Stimulated activated CD8-positive, alpha-beta memory T cell treated with anti-CD3 and anti-CD28 coated beads, Interleukin-7, amount 100 ng/mL, for 48 hours (primary cell): ENCODE measurements around the gene DNAAF8.

Experiments
- DNase-seq, 2 donors: peaks; one replicate each; pipeline ENCODE4 v3.0.0-alpha.2; 2020; ENCODE audit warnings: low read depth in 1 of 2; ENCODE audit errors: extremely low read depth in 1 of 2

The DNAAF8 gene

DNA sequence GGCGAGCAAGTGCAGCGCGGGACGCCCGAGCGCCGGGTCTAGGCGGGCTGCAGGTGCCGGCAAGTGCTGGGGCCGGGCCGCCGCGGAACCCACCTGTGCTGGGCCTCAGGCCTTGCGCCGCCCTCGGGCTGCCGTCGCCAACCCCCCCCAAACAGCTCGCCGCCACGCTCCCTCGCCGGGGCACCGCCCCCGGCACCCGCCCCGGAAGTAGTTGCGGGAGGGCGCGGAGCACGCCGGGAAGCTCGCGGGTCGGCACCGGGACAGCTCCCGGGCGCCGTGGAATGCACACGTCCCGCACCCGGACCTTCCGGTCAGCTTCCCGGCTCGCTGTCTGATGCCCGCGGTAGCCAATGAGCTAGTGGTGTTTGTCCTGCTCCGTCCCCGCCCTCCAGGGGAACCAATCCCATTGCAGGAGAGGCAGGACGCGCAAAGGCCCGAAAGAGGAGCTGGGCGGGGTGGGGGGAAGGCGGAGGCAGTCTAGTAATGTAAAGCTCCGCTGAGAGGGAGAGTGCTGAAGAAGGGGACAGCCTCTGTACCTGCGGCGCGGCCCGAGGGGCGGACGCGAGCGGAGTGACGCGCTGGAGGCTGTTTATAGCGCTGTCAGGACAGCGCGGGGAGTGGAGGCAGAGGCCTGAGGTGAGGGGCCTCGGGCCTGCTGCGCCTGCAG is at the start of gene DNAAF8, which contains the start of gene ANKS3:
TSS of gene DNAAF8 (plus strand) at position 475 of the 667 bp plus-strand sequence. CDS start 1,978 bp downstream, outside the sequence.
TSS of gene ANKS3 (minus strand) at position 209 of the 667 bp plus-strand sequence. CDS start 4,122 bp downstream, outside the sequence.
- DNase-seq: peak; percentile 66 to 80

DNA sequence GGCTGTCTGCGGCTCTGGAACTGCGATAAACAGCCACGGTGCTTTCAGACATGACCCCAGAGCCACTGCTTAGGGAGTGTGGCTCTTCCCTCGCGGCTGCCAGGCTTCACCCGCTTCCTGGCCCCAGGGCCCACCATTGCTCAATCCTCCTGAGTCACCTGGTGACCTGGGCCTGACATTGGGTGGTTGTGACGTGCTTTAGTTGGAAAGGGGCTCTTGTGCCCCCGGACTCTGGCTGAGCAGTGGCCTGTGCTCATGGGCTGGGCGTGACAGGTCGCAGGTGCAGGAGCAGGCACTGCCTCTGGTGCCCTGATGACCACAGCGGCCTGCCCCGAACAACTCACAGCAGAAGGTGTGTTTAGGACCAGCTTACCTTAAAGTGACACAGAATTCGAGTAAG is 49.6 kb upstream of the DNAAF8 start:
- DNase-seq: no peak

DNA sequence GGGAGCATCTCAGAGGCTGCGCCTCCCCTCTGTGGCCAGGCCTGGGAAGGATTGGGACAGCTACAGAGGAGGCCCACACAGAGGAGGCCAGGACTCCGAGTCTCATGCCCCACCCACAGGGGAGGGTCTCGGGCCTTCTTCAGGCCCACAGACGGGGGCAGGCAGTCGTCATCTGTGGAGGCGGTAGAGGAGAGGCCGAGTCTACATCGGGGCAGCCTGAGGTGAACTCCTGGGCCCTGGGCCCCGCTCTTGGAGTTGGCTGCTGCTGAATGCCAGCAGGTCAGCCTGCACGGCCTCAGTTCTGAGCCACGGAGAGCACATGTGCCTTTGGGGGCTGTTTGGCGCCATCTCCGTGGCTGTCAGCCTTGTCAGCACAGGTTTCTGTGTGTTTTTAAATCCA is 49.0 kb upstream of the DNAAF8 start:
- no peak for DNase-seq

DNA sequence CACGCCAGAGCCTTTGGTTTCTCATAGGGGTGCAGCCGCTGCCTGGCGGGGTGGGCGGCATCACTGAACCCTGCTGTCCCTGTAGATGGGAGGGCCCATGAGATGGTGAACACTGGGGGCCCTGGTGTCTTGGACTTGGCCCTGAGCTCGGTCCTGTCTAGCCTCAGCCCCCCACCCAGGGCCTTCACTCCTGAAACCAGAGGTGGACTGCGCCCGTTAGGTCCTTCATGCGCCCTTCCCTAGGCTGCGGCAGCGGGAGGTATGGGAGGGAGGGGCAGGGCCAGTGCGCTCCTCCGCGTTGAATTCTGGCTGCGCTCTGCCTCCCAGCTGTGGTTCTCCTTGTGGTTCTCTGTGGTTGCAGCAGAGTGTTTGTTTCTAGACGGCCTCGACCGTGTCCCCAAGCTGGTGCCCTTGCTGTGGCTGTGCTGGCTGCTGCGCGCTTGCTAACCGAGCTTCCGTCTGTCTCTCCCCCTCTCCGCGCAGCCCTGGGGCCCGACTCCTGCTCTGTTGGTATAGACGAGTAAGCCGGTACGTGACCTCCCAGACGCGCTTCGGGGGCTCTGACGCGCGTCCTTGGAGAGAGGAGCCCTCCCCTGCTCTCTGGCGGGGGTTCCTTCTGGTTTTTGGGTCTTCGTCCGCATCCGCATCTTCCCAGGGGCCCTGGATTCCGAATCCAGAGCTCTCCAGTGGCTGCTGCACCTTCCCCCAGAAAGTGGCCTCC is 48.4 kb upstream of the DNAAF8 start:
- no peak for DNase-seq

DNA sequence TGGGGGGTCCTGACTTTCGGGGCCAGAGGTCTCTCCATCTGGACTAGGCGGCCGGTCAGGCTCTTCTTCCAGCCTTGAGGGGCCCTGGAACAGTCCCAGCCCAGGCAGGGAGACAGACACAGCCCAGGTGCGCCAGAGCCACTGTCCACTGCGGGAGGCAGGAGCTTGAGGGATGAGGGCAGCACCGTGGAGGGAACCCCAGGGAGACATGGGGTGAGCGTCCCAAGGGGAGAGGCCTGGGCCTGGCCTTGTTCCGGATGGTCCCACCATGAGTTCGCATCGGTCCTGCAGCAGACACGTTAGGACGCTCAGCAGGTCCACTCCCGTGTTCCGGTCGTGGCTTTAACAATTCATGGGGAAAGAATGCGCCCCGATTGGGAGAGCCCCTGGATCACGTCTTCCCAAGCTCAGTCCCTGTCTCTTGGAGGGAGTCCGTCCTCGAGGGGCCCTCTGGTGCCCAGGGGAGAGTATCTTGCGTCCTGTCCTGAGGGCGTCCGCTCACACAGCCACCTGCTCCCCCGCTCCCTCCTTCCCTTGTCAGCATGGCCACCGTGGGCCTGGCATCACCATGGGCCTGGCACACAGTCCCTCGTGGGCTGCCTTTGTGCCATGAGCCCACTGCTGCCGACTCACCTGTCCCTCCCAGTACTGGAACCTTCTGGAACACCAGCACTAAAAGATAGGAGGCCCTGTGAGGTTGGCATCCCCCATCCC is 47.7 kb upstream of the DNAAF8 start:
- no peak for DNase-seq

DNA sequence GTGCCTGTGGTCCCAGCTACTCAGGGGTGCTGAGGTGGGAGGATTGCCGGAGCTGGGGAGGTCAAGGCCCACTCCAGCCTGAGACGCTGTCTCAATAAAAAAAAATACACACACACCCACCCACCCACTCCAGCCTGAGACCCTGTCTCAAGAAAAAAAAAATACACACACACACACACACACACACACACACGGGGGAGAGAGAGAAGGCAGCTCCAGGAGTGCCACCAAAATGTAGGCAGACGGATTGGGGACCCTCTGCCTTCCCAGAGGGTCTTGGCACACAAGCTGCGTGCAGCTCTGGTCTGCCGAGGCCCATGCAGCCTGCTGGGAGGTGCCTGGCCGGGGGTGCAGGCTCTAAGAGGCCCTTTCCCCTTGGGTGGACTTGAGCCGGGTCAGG is 46.9 kb upstream of the DNAAF8 start:
- DNase-seq: no peak

DNA sequence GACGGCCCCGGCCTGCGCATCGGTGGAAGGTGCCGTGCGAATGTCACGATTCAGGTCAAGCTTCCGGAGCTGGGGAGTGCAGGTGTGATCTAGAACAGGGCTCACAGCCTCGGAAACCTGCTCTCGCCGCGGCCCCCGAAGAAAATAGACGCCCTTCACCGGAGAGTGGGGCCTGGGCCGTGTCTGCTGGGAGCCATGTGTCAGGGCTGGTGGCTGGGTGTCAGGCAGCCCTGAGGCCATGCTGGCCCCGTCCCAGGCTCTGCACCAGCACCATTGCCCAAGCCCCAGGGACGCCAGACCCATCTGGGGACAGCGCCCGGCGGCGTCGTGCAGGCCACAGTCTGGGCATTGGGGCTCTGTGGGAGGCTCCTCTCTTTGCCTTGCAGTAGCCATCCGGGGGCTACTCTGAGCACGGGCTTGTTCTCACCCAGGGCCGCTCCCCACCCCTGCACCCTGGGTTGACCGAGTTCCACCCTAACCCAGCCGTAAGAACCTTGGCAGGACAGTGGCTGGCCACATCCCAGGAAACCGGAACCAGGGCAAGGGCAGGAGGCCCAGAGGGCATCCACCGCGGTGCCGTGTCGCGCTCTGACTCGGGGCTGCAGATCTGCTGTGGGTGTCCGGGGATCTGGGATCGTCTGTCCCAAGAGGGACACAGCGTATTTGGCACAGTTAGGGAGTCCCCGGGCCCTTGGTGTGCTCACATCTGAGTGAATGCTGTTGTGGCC is 46.2 kb upstream of the DNAAF8 start:
- DNase-seq: no peak

DNA sequence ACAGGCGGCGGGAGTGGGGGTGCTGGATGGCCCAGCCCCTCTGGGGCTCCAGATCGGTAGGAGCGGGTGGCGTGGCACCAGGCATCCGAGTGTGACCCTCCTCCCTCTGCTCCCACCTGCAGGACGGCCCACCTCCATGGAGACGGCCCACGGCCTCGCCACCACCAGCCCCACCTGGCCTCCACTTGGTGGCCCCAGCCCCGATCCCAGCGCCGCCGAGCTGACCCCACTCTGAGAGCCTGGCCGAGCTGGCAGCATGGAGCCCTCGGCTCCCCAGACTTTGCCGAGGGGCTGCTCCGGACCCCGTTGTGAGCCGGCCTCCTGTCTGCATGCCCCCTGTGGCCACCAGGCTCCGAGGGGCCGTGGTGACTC is 45.7 kb upstream of the DNAAF8 start:
- DNase-seq: no peak

DNA sequence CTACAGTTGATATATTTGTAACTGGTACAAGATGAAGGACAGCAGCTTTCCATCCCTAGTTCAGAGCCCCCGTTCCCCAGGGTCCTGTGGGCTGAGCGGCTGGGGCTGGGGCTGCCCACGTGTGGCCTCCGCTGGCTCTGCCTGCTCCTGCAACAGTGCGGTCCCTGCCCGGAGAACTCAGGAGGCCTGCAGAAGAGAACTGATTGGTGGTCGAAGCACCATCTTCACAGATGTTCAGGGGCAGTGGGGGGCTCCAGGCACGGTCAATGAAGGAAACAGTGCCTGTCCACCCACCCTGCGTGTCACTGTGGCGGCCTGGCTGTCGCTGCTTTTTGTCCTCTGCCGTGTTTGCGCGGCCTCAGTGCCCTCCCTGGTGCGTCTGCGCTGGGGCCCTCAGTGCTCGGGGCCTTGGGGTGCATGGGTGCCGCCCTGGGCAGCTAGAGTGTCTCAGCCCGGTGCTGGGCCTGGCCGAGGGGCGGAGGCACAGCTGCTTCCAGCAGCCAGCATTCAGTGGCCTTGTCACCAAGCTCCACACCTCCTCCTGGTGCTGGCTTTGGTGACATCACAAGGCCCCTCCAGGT is 45.2 kb upstream of the DNAAF8 start:
- DNase-seq: no peak

DNA sequence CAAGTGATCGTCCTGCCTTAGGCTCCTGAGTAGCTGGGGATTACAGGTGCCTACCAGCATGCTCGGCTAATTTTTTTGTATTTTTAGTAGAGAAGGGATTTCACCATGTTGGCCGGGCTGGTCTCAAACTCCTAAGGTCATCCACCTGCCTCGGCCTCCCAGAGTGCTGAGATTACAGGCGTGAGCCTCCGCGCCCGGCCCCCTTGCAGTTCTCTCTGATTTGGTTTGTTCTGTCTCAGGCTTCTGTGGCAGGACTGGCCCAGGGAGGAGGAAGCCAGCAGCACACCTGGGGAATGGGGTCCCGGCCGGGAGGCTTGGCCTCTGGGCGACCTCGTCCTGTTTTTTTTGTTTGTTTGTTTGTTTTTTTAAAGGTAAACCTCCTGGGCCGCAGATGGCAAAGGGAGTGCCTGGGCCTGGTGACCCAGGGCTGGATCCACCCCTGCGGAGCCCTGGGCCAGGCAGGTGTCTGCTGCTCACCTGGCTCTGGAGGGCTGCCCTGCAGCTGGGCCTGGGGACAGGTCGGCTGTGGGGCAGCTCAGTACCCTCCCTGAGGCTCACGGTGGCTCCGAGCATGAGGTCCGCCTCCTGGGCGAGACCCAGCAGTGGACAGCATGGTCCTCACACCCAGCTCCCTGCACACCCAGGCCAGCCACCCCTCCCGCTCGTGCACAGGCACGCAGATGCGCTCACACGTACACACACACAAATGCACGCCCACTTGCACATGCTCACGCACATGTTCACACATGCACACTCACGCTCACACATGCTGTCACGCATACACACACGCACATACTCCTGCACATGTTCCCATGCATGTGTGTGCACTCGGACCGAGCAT is 44.3 kb upstream of the DNAAF8 start:
- no peak for DNase-seq

DNA sequence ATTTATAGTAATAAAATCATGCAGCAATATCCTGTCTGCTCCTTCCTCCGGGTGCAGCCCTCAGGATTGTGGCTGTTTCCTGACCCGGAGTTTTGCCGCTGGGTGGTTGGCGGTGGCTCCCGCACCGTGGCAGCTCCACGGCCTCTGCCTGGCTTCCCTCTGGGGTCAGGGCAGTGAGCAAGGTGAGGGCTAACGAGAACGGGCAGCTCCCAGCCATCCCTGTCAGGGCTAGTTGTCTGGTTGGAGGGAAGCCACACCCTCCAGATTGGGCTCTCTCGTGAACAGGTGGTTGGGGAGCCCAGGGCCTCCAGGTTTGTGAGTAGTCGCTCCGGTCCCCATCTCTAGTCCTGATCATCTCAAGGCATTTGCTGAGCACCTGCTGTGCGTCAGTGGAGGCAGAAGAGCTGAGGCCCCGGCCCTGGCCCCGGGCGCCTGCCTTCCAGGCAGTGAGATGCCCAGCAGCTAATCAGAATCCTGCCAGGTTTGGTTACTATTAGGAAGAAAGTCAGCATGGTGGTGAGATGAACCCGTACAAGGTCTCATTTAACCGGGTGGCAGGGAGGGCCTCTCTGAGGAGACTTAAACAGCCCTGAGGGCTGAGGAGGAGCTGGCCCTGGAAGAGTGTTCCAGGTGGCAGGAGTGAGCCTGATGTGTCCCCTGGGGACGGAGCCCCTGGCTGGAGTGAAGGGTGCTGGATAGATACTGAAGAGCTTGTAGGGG is 43.2 kb upstream of the DNAAF8 start:
- no peak for DNase-seq

DNA sequence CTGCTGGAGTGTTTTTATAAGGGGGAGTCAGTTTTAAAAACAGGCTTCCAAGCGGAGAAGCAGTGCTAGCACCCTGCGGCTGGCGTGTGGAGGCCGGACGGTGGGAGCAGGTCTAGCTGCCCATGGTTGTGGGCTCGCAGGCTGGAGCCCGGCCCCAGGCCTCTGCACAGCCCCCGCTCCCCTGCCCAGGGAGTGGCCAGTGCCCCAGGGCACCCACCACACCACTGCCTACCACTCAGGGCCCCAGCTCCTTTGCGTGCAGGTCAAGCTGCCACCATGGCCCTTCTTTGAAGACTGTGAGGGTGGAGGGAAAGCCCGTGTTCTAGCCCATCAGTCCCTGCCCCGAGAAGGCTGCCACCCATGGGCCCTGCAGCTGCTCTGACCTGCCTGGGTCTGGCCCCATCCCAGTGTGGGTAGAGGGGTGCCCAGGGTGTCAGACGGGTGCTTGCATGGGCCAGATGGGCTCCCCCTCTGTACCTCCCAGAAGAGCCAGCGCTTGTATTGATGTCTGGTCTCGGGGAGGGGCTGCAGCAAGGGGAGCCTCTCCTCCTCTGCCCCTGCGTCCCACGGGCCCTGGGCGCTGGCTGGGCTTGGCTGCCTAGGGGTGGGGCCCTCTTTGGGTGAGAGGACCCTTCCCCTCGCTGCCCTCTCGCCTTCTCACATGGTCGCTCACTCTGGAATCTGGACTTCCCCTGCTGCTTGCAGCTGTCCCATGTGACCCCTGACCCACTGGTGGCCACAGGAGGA is 42.5 kb upstream of the DNAAF8 start:
- no peak for DNase-seq

DNA sequence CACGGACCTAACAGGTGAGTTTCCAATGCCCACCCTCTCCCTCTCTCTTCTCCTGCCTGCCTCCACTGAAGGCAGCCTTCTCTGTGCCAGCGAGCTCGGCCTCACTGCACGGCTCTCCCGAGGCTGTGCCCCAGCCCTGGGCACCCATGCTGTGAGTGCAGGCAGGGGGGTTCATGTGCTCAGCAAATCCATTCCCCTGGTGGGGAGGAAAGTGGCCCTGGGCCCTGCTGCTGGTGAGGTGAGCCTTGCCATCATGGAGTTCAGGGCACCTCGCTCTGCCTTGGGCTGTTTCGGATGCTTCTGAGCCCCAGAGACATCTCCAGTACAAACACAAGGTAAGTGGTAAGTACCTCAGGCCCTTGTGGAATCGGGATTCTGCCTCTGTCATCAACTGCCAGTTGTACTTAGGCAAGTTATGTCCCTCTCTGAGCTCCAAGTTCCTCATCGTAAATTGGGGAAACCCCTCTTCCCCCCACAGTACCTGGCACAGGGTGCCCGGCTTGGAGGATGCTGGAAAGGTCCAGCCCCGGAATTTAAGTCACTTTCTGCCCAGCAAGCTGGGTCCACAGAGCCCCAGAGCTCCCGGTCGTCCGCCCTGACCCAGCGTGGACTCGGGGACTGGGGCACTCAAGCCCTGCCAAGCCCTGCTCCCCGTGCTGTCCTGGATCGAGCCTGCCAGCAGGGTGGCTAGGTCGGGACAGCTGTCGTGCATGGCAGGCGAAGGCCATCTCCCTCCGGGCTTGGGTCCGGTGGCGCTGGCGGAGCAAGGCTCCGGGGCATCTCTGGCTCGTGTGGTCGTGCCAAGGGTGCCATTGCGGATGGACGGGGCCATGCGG is 41.7 kb upstream of the DNAAF8 start:
- no peak for DNase-seq

DNA sequence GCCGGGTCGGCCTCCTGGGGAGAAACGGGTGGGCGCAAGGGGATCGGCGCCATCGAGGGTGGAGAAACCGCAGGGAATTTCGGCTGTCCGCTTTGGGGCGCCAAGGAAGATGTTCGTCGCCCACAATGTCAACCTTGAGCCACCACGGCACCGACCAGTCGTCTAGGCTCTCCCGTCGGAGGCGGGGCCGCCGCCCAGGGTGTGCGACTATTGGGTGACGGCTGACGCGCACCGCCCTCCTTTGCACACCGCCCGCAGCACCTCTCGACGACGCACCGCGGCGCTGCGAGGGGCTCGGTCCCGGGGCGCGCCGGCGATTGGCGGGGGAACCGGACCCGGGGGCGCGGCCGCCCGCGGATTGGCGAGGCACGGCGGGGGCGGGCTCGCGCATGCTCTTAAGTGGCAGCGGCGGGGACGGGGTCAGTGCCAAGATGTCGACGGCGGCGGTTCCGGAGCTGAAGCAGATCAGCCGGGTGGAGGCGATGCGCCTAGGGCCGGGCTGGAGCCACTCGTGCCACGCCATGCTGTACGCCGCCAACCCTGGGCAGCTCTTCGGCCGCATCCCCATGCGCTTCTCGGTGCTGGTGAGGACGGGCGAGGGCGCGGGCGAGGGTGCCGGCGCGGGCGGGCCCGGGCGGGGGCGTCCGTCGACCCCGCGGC is 40.9 kb upstream of the DNAAF8 start, which contains the start of gene NUDT16L1:
TSS of gene NUDT16L1 (plus strand) at position 267 of the 660 bp plus-strand sequence. CDS start at position 432, 165 bp downstream.
- DNase-seq: peak; percentile 91 to 96

DNA sequence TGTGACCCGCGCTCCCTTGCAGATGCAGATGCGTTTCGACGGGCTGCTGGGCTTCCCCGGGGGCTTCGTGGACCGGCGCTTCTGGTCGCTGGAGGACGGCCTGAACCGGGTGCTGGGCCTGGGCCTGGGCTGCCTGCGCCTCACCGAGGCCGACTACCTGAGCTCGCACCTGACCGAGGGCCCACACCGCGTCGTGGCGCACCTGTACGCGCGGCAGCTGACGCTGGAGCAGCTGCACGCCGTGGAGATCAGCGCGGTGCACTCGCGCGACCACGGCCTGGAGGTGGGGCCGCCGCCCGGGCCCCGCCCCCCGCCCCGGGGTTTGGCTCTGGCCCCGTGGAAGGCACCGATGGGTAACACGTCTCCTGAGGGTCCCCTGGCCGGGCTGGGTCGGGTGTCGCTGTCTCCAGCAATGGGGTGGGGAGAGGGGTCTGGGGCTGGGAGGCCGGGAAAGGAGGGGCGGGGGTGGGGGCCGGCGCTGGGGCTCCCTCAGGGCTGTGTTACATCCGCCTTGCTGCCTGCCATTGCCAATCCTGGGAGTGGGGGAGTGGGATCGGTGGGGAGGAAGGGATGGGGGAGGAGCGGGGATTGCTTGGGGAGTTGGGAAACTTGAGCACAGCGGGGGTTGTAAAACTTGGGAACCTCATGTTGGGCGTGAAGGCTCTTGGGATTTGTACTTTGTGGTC is 40.2 kb upstream of the DNAAF8 start:
- DNase-seq: no peak

DNA sequence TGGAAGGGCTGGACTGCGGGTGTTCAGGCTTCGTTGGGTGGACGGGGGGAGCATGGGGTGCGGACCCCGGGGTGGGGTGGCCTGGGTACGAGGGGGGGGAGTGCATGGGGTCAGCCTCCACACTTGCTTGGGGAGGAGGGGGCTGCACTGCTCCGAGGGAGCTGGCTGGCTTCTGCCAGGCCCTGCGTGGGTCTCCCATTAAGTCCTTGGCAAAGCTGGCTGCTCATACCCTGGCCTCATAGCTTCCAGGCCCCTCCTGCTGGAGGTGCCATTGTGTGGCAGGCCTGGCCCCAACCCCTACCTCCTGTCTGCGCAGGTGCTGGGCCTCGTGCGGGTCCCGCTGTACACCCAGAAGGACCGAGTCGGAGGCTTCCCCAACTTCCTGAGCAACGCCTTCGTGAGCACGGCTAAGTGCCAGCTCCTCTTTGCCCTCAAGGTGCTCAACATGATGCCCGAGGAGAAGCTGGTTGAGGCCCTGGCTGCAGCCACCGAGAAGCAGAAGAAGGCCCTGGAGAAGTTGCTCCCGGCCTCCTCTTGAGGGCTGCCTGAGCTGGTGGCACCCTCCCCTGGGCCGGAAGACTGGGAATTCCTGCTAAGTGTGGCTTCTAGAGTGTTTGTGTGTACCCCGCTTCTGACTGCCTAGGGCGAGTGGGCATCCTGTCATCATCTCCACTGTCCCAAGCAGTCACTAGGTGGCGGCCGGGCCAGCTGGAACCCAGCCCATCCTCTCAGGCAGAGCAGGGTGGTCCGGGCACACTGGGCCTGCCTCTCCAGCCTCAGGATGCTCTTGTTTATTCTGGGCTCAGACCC is 39.5 kb upstream of the DNAAF8 start:
- no peak for DNase-seq
